Measurements from ENCODE around the gene SYCP1. TPM values are rescaled to one million over a fixed set of nuclear protein-coding genes. Genes with fewer than 3 reads are reported as not detected.

SYCP1 gene
- total RNA-seq, 1 donor from 2014 or later, result not detected

GRCh38 chr1:115021145-115021544 lies 166.5 kb downstream of the SYCP1 start:
- Mint-ChIP-seq H3K27me3 (peaks cover 13% of the 10 kb centered on the region), H3K4me1 (ENCODE audit: unreplicated experiment) (no peaks in the 10 kb centered on the region), H3K4me3 (no peak overlapping the region)

GRCh38 chr1:115023593-115023992 lies 168.9 kb downstream of the SYCP1 start:
- no peak overlapping the region for H3K4me3 Mint-ChIP-seq

More at GRCh38 chr1:115021145-115021544, 166.5 kb downstream of the SYCP1 start:
- no peaks in the 10 kb centered on the region for H3K9me3 Mint-ChIP-seq
- no peaks in the 10 kb centered on the region for H3K36me3 Mint-ChIP-seq
- TF ChIP-seq CTCF (conservative IDR thresholded peaks at IDR 0.05), result no peak
- no peak for DNase-seq (ENCODE audit: extremely low spot score, unreplicated experiment)
- no peak overlapping the region for H3K27ac Mint-ChIP-seq

GRCh38 chr1:115029526-115029925 lies 174.9 kb downstream of the SYCP1 start, which contains the start of gene TSHB:
TSHB (plus strand) TSS chr1:115029826; CDS start chr1:115033363, 3,537 bp downstream.
- Mint-ChIP-seq H3K27me3 (peaks cover 3% of the 10 kb centered on the region), H3K9me3 (no peaks in the 10 kb centered on the region), H3K4me3 (no peak within 1 kb of the TSS), H3K36me3 (no peaks in the 10 kb centered on the region), H3K4me1 (ENCODE audit: unreplicated experiment) (no peaks in the 10 kb centered on the region), H3K27ac (no peak within 1 kb of the TSS)
- no peak for DNase-seq (ENCODE audit: extremely low spot score, unreplicated experiment)
- no peak for TF ChIP-seq CTCF (conservative IDR thresholded peaks at IDR 0.05)

More at GRCh38 chr1:115023593-115023992, 168.9 kb downstream of the SYCP1 start:
- Mint-ChIP-seq H3K27me3 (peaks cover 13% of the 10 kb centered on the region), H3K27ac (no peak overlapping the region), H3K4me1 (ENCODE audit: unreplicated experiment) (no peaks in the 10 kb centered on the region), H3K9me3 (no peaks in the 10 kb centered on the region), H3K36me3 (no peaks in the 10 kb centered on the region)
- no peak for TF ChIP-seq CTCF (conservative IDR thresholded peaks at IDR 0.05)
- no peak for DNase-seq (ENCODE audit: extremely low spot score, unreplicated experiment)

- H3K9me3 Mint-ChIP-seq, result no peaks in the 10 kb centered on the region
- H3K27me3 Mint-ChIP-seq, result peaks cover 3% of the 10 kb centered on the region
- no peaks in the 10 kb centered on the region for H3K36me3 Mint-ChIP-seq
- no peaks in the 10 kb centered on the region for H3K4me1 Mint-ChIP-seq (ENCODE audit: unreplicated experiment)
- TF ChIP-seq CTCF (conservative IDR thresholded peaks at IDR 0.05), result no peak
- DNase-seq (ENCODE audit: extremely low spot score, unreplicated experiment), result no peak
- H3K4me3 Mint-ChIP-seq, result no peak overlapping the region
- no peak overlapping the region for H3K27ac Mint-ChIP-seq
Observed at GRCh38 chr1:115031595-115031994, 176.9 kb downstream of the SYCP1 start.

- H3K27ac Mint-ChIP-seq, result no peak overlapping the region
- no peaks in the 10 kb centered on the region for H3K4me1 Mint-ChIP-seq (ENCODE audit: unreplicated experiment)
- no peak for TF ChIP-seq CTCF (conservative IDR thresholded peaks at IDR 0.05)
- no peak overlapping the region for H3K4me3 Mint-ChIP-seq
- no peaks in the 10 kb centered on the region for H3K27me3 Mint-ChIP-seq
- DNase-seq (ENCODE audit: extremely low spot score, unreplicated experiment), result no peak
- H3K9me3 Mint-ChIP-seq, result no peaks in the 10 kb centered on the region
- H3K36me3 Mint-ChIP-seq, result no peaks in the 10 kb centered on the region
Observed at GRCh38 chr1:115035652-115036051, 181.0 kb downstream of the SYCP1 start.

Data from type B pancreatic cell (in vitro differentiated cells).